ENCODE measurements around the gene EPHB6. TPM values are rescaled to one million over a fixed set of nuclear protein-coding genes. Genes with fewer than 3 reads are reported as not detected.
A peak's percentile ranks its signal among the peaks of the same experiment; 100 is the strongest.

The EPHB6 gene, protein sequence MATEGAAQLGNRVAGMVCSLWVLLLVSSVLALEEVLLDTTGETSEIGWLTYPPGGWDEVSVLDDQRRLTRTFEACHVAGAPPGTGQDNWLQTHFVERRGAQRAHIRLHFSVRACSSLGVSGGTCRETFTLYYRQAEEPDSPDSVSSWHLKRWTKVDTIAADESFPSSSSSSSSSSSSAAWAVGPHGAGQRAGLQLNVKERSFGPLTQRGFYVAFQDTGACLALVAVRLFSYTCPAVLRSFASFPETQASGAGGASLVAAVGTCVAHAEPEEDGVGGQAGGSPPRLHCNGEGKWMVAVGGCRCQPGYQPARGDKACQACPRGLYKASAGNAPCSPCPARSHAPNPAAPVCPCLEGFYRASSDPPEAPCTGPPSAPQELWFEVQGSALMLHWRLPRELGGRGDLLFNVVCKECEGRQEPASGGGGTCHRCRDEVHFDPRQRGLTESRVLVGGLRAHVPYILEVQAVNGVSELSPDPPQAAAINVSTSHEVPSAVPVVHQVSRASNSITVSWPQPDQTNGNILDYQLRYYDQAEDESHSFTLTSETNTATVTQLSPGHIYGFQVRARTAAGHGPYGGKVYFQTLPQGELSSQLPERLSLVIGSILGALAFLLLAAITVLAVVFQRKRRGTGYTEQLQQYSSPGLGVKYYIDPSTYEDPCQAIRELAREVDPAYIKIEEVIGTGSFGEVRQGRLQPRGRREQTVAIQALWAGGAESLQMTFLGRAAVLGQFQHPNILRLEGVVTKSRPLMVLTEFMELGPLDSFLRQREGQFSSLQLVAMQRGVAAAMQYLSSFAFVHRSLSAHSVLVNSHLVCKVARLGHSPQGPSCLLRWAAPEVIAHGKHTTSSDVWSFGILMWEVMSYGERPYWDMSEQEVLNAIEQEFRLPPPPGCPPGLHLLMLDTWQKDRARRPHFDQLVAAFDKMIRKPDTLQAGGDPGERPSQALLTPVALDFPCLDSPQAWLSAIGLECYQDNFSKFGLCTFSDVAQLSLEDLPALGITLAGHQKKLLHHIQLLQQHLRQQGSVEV
- polyA plus RNA-seq (2012; ENCODE audit: insufficient read depth, insufficient read length): 34.2 TPM

DNA sequence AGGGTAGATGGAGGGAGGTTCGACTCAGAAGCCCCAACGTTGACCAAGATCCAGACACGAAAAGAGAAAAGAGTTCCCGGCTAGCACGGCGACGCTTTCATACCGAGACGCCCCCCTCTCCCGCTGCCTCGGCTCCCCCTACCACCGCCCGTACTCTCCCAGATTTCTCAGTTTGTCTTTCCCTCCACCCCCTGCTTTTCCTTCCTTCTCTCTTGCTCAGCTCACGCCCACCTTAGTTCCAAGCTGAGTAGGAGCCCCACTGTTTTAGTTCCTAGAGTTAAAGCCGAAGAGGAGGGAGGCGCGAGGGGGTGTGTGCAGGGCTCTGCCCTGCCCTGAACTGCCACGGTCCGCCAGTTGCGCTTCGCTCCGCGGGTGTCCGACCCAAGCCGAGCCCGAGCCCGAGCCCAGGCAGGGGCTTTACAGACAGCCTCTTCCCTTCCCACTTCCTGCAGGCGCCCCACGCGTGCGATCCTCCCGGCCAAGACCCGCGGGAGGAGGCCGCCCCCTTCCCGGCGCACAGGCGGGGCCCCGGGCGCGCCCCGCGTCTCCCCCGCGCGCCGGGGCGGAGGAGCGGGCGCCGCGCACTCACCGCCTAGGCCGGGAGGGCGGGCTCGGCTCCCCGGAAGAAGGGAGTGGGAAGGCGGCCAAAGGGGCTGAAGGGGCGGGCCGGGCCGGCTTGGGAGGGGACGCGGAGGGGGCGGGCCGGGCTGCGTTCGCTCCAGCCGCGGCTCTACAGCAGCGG lies at the start of gene EPHB6:
TSS of gene EPHB6 (plus strand) at position 705 of the 742 bp plus-strand sequence. CDS start 8,152 bp downstream, outside the sequence.
- peak; percentile 22 for DNase-seq (ENCODE audit: low read depth, low spot score)
- H3K4me3 ChIP-seq (ENCODE audit: low read length): peak within 1 kb of the TSS; percentile 89

DNA sequence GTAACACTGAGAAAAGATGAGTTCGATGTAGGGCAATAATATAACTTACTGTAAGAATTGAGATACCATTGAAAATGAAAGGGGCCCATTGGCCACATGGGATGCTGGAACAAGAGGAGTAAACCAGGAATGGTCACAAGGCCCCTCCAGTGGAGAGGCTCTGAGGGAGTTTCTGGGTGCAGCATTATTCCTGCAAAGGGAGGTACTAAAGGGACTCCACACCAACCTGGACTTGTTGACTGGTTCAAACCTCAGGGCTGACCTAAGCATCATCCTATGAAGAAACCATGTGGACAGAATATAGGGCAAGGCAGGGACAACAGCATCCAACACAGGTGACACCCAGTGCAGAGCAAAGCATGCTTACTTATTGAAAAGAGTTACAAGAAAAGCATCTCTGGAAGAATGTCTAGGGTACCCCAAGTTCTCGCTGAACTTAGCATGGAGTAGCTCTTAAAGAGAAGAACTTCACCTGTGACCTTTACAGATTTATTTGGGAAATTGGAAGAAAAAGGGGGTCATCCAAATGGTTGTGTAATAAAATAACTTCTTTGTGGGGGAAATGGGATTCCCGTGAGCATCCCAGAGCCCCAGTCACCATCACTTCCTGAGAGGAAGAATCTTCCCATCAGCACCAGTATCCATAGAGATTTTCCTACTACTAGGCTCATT lies 49.4 kb upstream of the EPHB6 start:
- peak overlapping the region; percentile 5; the same call in 1 of the 2 replicates for H3K4me3 ChIP-seq (ENCODE audit: low read length)
- no peak for DNase-seq (ENCODE audit: low read depth, low spot score)

DNA sequence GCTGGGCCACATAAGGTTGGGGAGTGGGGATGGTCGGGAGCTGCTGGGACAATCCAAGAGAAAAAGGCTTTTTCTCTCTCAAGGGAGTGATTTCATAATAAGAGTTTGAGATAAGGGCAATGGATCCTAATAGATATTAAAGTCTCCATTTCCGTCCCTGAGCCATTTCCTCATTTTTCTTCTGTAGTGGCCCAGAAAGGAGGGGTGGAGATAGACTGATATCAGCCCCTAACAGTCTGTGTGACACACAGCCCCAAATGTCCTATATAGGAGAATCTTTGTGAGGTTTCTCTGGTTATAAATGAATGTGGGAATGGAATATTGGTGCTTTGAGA lies 48.9 kb upstream of the EPHB6 start:
- peak; percentile 33 for DNase-seq (ENCODE audit: low read depth, low spot score)
- H3K4me3 ChIP-seq (ENCODE audit: low read length): peak overlapping the region; percentile 5; the same call in 1 of the 2 replicates

DNA sequence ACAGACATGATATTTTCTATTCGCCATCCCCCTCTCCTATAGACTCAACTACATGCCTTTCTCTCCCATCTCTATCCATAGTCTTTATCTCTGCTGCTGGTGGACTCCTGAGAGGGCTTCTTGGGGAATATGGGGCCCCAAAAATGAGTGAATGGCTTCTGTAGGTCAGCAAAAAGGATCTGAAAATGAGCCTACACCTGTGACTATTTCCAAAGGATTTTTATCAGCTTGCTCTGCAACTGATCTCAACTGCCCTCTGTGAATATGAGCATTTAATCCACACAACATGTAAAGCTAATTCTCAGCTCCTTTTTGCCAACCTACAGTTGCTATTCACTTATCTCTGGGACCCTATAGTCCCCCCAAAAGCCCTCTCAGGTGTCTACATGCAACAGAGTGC lies 47.9 kb upstream of the EPHB6 start:
- H3K4me3 ChIP-seq (ENCODE audit: low read length): no peak overlapping the region
- no peak for DNase-seq (ENCODE audit: low read depth, low spot score)

DNA sequence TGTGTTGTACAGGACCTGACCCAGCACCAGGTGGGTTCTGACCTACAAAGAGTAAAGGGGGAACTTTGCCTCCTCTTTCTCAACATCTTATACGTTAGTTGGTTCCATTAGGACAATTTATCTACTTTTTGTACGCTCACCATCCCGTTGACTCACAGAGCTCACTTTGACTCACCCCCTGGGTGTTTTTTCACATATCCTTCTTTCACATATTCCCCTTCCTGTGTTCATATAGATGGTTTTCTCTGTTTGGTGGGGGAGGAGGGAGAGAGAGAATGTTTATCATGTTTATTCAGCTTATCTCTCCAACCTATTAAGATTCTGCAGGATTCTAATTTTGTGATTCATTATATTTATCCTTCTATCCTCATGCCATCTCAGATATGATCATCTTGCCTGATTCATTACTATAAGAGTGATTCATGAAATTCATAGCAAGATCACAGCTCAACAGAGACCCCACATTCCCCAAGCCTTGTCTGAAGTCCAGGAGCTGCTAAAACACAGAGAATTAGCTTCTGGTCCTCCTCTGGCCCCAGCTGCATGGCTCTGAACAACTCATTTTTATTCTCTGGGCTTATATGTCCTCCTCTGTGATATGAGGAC lies 46.9 kb upstream of the EPHB6 start:
- DNase-seq (ENCODE audit: low read depth, low spot score): peak; percentile 60
- peak overlapping the region; percentile 22 for H3K4me3 ChIP-seq (ENCODE audit: low read length)

DNA sequence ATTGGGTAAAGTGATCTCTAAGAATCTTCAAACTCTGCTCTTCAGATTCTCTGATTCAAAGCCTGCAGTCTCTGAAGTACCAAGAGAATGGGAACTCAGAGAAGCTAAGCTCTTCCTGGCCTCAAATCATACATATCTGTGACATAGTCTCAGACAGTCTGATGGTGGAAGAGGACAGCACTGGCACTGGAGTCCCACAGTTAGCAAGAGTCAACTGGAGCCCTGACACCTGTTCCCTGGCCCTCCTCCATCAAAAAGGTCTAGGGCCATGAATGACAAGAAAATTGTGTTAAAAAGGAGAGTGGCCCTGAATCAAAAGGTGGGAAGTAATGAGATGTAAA lies 46.4 kb upstream of the EPHB6 start:
- DNase-seq (ENCODE audit: low read depth, low spot score): no peak
- peak overlapping the region; percentile 22 for H3K4me3 ChIP-seq (ENCODE audit: low read length)

DNA sequence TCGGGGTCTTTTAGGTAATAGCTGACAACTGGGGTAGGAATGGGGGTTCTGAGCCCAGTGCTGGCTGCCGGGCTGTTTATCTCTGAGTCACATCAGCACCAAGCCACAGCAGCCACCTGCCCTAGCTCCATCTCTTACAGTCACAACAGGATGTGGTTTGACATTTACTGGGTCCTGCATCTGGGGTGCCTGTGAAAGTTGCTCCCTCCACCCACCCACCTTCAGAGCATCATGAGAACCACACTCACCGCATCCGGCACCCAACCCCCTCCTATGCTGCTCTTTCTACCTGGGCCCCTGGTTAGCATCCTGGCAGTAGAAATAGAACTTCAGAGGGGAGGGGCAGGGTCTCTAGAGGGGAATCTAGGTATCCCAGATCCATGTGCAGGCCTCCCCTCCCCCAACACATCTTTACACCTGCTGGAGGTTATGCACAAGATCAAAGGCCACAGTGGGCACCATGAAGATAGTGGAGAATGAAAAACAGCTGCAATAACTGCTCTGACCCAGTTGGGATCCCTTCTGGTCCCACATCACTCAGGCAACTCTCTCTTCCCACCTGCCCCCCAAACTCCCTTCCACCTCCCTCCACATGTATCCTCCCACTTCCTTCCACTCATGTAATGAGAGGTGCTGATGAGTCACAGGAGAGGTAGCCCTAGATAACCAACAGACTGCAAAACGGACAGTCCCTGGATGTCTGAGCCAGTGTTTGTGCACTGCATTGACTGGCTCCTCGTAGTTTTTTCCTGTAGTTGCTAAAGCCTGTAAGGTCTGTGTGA lies 45.9 kb upstream of the EPHB6 start:
- DNase-seq (ENCODE audit: low read depth, low spot score): peak; percentile 100
- peak overlapping the region; percentile 41 for H3K4me3 ChIP-seq (ENCODE audit: low read length)

DNA sequence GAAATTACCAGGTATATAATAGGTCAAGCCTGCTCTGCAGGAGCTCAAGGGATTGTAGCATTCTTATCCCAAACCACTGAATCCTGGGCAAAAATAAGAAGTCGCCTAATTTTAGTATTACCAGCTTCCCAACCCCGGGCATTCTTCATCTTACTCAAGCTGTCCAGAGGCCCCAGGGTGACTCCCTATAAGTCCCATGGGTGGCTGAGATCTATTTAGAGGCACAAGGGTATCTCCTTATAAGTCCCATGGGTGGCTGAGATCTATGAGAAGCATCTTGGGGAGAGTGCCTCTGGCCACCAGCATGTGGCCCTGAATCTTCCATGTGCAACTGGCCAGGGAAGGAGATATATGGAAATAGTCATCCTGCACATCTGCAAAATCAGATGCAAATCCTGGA lies 45.2 kb upstream of the EPHB6 start:
- peak overlapping the region; percentile 41 for H3K4me3 ChIP-seq (ENCODE audit: low read length)
- no peak for DNase-seq (ENCODE audit: low read depth, low spot score)

DNA sequence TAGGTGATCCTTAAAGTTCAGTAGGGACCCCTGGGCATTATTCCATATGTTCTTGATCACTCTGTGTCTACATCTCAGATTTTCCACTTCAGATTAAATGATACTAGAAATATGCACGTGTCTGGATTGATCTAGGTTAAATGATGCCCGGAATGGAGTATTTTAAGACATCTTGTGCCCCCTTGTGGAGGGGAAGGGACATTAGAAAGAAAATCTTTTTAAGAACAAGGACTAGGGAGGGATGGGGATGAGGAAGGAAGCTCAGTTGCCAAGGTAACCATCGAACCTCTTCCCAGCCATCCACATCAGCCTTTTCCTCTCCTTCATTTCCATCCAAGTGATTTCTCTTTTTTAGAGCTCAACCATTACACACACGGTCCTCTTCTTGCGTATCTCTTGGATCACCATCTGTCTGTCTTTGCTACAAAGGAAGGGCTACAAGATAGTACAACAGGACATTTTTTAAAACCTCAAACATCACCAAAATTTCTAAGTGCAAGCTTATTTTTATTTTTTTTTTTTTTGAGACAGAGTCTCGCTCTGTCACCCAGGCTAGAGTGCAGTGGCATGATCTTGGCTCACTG lies 43.6 kb upstream of the EPHB6 start:
- H3K4me3 ChIP-seq (ENCODE audit: low read length): no peak overlapping the region
- DNase-seq (ENCODE audit: low read depth, low spot score): peak; percentile 85

DNA sequence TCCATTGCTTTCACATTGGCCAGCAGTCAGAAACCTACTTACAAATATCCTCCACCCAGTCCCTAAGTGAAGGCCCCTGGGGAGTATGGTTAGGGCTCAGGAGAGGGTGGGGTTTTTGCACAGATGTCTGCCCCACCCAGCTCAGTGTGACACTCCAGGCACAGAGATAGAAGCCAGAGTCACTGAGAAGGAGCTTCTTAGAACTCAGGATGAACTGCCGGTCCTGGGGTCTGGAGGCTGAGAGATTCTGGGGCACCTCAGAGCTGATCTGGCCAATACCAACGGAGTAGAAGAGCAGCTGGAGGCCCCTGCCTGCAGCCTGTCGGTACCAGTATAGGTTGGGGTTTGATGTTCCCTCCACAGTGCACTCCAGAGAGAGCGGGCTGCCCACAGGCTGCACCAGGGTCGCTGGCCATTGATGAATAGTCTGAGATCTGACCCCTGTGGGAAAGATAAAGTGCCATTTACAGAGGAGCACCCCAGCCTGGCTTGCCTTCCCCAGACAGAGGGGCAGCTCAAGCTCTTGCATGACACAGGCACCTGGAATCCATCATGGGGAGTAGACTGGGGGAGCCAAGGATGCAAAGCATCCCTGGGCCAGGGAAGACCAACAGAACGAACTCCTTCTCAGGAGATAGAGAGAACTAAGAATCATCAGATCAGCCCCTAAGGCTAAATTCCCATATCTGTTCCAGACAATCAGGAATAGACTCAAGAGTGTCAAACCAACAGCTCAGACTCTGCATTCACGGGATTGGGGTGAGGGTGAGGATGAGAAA lies 42.2 kb upstream of the EPHB6 start:
- no peak overlapping the region for H3K4me3 ChIP-seq (ENCODE audit: low read length)
- peak; percentile 60 for DNase-seq (ENCODE audit: low read depth, low spot score)

DNA sequence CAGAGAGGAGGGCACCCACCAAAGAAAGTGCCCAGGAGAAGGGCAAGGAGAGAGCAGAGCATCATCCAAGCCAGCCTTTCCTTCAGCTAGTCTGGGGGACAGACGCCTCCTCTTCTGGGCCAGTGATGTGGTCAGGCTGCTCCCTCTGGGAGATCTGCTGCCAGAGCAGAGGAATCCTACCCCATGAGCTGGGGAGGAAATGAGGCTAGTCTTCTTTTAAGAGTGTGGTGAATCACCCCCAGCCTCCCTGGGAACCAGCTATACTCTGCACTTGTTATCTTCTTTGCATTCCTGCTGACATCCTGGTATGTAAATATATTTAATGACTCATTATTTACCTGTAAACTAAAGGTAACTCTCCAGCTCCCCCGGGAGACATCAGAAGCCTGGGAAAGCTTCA lies 41.6 kb upstream of the EPHB6 start:
- H3K4me3 ChIP-seq (ENCODE audit: low read length): no peak overlapping the region
- no peak for DNase-seq (ENCODE audit: low read depth, low spot score)

DNA sequence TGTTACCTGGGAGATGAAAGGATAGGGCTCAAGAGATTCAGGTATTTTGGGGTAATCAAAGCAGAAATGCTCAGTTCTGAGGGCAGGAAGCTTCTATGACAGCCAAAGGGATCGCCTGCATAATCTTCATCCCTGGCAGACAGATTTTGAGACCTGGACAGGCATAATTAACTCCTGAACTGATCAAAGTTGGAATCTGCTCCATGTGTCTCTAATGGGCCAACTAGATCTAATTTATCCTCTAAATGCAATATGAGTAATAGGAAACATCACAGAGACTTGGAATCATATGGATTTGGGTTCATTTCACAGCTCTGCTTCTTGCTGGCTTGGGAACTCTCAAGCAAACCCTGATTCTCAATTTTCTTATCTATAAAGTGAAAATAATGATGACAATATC lies 41.2 kb upstream of the EPHB6 start:
- no peak for DNase-seq (ENCODE audit: low read depth, low spot score)
- H3K4me3 ChIP-seq (ENCODE audit: low read length): no peak overlapping the region

DNA sequence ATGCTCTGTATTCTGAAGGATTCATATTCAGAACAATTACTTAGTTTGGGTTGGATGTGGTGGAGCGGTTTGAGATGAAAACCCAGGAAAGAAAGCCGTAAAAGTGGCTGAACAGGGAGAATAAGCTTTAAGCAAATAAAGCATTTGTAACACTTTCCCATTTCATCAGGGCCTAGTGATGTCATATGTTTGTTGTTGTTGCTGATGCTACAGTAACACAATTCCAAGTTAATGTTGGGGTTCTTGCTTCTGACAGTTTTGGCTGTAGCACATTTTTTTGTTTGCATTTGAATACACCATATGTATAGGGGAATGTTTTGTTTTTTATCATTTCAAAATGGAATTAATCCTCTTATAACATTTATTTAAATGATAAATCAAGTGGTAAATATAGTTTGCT lies 40.4 kb upstream of the EPHB6 start:
- H3K4me3 ChIP-seq (ENCODE audit: low read length): no peak overlapping the region
- DNase-seq (ENCODE audit: low read depth, low spot score): no peak

DNA sequence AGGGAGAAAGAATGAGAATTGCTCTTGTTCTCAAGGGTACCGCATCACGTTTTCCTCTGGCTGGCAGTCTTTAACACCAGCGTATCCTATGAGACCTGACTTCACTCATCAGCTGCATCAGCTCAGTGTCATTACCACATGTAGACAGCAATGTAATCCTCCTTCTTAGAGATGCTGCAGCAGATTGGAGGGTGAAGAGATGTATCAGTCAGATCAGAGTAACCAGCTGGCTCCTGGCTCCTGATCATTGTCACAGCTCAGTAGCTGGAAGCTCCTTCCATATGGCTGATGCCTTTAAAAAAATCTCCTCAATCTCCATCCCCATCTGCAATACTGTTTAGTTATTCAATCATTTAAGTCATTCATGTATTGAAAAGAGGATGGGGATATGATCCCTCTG lies 39.7 kb upstream of the EPHB6 start:
- DNase-seq (ENCODE audit: low read depth, low spot score): peak; percentile 35
- no peak overlapping the region for H3K4me3 ChIP-seq (ENCODE audit: low read length)

DNA sequence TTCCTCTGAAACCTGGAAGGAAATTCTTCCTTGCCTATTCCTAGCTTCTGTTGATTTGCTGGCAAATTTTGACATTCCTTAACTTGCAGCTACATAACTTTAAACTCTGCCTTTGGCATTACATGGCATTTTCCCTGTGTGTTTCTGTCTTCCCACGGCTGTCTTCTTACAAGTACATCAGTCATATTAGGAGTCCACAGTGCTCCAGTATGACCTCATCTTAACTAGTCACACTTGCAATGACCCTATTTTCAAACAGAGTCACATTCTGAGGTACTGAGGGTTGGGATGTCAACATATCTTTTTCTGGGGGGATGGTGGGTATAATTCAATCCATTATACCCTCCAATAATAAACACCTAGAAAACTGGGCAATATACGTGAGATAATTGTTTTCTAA lies 37.4 kb upstream of the EPHB6 start:
- no peak for DNase-seq (ENCODE audit: low read depth, low spot score)
- H3K4me3 ChIP-seq (ENCODE audit: low read length): no peak overlapping the region

DNA sequence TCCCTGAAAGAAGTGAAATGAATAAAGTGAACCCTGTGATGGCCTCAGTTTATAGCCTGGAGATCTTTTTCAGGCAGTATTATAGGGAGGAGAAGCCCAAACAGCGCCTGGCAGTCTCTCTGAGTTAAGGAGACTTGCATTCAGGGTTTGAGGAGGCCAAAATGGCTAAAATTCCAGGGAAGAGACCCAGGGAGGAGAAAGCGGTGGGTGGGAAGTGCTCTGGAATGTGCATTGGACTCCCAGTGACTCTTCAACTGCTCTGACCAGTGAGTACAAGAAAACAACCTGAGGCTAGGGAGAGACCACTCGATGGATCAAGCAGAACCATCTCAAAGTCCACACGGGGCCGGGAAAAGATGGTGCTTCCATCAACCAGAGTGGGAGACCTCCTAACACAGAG lies 35.3 kb upstream of the EPHB6 start:
- DNase-seq (ENCODE audit: low read depth, low spot score): no peak

DNA sequence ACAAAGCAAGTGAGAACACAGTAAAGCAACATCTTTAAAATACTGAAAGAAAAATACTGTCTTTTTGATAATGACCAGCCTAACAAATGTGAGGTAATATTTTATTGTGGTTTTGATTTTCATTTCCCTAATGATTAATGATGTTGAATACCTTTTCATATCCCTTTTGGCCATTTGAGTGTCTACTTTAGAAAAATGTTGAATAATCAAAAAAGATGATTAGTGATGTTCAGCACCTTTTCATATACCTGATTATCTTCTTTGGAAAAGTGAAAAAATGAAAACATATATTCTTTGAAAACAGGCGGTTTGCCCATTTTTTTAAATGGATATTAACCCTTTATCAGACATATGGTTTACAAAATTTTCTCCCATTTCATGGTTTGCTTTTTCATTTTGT lies 32.2 kb upstream of the EPHB6 start:
- DNase-seq (ENCODE audit: low read depth, low spot score): no peak
- no peak overlapping the region for H3K4me3 ChIP-seq (ENCODE audit: low read length)

More for the DNA sequence above, 35.3 kb upstream of the EPHB6 start:
- no peak overlapping the region for H3K4me3 ChIP-seq (ENCODE audit: low read length)

All from Jurkat, Clone E6-1 (cell line).